ENCODE data around the gene TFEB.

DNA sequence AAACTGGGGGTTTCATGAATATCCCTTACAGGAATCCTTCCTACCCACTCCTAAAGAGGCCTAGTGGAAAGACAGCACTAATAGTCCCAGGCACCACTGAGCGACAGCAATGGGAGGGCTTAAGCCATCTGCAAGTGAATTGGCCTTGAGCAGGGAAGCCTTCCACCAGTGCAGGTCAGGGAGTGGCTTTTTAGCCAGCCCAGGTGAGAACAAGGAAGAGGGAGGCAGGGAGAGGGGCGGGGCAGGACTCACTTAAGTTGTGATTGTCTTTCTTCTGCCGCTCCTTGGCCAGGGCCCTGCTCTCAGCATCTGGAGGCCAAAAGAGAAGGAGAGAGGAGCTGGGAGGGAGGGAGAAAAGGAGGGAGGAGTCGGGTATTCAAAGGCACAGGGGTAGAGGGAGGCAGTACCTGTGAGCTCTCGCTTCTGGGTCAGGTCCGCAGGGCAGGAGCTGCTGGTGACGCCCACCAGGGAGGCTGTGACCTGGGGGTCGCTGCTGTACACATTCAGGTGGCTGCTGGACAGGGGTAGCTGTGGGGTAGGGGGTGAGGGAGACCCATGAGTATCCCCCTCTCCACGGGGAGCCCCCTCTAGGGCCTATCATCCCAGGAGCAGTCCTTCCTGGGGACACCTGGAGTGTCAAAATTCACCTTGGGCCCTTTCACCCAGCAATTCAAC is 47.8 kb downstream of the TFEB start:
- TF ChIP-seq SUZ12 (IDR thresholded peaks at IDR 0.05; ENCODE audit: extremely low read depth, insufficient read depth, insufficient read length) (no peak), ZNF274 (IDR thresholded peaks at IDR 0.05; ENCODE audit: low read depth, low read length) (no peak), YY1 (IDR thresholded peaks at IDR 0.05; ENCODE audit: insufficient read depth, insufficient read length) (no peak)

Measured in NT2/D1 (cell line).